Fibroblast of pulmonary artery (primary cell): ENCODE results near the gene CNTN4.

Experiments used
- DNase-seq: peaks from one replicate; pipeline ENCODE4 v3.0.0-alpha.2; 2010; ENCODE audit warnings: low read depth
- H3K4me3 ChIP-seq: replicated peaks from 2 replicates; pipeline ENCODE4 v1.5.1; 2011; ENCODE audit warnings: low read depth, mild to moderate bottlenecking, control low read depth, low read length, moderate library complexity
- TF ChIP-seq, protein P1 (sequence below): IDR thresholded peaks from 2 replicates; pipeline ENCODE4 v1.5.1; 2011; ENCODE audit warnings: mild to moderate bottlenecking, control low read depth, low read length, inconsistent platforms; ENCODE audit errors: missing control alignments

CNTN4 gene

DNA sequence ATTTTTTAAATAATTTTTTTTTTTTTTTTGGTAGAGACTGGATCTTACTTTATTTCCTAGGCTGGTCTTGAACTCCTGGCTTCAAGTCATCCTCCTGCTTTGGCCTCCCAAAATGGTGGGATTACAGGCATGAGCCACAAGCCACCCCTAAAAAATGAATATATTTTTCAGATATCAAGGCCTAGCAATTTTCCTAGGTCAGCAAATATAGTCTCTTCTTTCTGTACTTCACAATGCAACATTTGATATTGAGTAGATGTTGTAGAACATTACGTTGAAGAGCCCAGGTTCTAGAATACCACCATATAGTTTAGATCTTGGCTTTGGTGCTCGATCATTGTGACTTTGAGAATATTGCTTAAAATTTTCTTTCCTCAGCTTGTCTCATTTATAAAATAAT, 437.9 kb downstream of the CNTN4 start:
- H3K4me3 ChIP-seq, result no peak overlapping the region
- DNase-seq, result no peak
- TF ChIP-seq, protein P1, sequence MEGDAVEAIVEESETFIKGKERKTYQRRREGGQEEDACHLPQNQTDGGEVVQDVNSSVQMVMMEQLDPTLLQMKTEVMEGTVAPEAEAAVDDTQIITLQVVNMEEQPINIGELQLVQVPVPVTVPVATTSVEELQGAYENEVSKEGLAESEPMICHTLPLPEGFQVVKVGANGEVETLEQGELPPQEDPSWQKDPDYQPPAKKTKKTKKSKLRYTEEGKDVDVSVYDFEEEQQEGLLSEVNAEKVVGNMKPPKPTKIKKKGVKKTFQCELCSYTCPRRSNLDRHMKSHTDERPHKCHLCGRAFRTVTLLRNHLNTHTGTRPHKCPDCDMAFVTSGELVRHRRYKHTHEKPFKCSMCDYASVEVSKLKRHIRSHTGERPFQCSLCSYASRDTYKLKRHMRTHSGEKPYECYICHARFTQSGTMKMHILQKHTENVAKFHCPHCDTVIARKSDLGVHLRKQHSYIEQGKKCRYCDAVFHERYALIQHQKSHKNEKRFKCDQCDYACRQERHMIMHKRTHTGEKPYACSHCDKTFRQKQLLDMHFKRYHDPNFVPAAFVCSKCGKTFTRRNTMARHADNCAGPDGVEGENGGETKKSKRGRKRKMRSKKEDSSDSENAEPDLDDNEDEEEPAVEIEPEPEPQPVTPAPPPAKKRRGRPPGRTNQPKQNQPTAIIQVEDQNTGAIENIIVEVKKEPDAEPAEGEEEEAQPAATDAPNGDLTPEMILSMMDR, result no peak

DNA sequence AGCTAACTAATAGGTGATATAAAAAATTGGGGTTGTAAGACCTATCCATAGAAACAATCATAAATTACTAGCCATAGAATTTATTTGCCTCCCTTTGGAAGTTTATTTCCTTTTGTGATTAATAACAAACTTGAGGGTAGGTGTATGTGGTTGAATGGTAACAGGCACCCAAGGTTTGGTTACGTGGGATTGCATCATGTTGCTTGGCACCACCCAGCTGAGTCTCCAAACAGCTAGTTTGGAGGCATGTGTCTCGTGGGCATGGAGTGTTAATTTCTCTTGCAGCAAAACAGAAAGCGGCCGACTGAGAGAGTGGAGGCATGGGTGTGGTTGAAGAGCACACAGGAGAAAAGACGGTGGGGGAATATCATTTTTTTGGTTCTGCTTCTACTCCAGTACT, 441.4 kb downstream of the CNTN4 start:
- no peak for DNase-seq
- no peak overlapping the region for H3K4me3 ChIP-seq
- TF ChIP-seq, protein P1, result no peak

DNA sequence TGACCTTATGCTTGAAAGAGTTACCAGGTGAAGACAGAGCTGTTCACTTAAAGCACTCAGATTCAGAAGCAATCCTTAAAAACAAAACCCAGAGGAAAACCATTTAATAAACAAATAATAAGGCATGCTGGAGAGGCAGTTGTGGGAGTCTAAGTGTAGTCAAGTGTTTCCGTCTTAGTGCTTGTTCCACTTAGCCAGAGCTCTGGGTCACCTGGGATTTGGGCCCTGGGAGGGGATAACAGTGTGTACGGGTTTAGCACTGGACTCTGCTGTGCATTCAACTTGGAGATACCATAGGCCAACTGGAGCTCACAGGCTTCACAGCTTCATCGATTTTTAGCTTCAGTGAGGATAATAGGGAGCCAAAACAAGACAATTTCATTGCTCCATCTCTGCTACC, 444.6 kb downstream of the CNTN4 start:
- TF ChIP-seq, protein P1, result no peak
- no peak overlapping the region for H3K4me3 ChIP-seq
- DNase-seq, result no peak

DNA sequence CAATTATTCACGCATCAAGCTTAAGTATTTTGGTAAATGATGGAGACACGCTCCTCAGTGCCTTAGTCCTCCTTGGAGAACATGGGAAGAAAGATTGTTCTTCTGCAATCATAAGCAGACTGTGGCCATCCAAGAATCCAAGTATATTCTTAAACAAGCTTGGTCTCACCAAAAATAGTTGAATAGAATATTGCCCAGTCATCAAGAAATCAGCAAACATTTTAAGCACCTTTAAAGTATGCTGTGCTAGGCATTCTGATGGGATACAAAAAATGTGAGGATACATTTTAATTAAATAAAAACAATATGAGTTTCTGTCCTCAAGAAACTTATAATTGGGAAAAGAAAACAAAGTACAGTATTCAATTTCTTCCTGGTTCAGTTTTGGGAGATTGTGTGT, 445.5 kb downstream of the CNTN4 start:
- H3K4me3 ChIP-seq, result no peak overlapping the region
- no peak for DNase-seq
- TF ChIP-seq, protein P1, result no peak

DNA sequence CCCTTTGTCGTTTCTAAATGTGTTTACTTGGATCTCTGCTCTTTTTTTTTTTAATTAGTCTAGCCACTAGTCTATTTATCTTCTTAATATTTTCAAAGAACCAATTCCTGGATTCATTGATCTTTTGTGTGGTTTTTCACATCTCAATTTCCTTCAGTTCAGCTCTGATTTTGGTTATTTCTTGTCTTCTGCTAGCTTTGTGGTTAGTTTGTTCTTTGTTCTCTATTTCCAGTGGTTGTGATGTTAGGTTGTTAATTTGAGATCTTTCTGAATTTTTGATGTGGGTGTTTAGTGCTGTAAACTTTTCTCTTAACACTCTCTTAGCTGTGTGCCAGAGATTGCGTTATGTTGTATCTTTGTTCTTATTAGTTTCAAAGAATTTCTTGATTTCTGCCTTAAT, 446.1 kb downstream of the CNTN4 start:
- TF ChIP-seq, protein P1, result no peak
- no peak overlapping the region for H3K4me3 ChIP-seq
- DNase-seq, result no peak

DNA sequence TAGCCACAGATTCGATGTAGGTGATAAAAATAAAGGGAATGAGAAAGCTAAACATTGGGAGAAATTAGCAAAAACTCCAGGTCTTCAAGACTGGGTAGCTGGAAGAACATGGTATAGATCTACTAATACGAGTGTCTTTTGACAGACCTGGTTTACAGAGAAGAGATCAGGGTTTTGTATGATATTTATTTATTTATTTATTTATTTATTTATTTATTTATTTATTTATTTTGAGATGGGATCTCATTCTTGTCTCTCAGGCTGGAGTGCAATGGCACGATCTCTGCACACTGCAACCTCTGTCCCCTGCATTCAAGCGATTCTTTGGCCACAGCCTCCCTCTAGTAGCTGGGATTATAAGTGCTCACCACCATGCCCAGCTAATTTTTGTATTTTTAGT, 448.4 kb downstream of the CNTN4 start:
- DNase-seq, result no peak
- TF ChIP-seq, protein P1, result no peak
- H3K4me3 ChIP-seq, result no peak overlapping the region

DNA sequence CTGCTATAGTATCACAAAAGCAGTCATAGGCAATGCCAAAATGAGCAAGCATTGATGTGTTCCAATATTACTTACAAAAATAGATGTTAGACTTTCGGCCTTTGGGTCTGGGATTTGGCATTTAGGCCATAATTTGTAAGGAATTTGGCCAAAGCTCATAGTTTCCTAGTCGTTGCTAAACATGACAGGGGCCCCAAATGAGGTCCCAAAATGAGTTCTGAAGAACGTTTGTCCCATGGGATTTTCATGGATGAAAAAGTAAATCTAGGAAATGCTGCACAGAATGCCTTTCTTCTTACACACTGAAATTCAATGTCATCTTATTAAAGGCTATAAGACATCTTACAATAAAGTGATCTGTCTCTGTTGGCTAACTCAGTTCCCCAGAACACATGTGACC, 456.0 kb downstream of the CNTN4 start:
- TF ChIP-seq, protein P1, result no peak
- no peak overlapping the region for H3K4me3 ChIP-seq
- DNase-seq, result no peak
